ENCODE data around the gene RBM15. TPM values are rescaled to one million over a fixed set of nuclear protein-coding genes. Genes with fewer than 3 reads are reported as not detected.

Gene RBM15
- total RNA-seq, 3 donors from 2014 or later: 24.1 to 29.0 (median 26.7) TPM

- Histone ChIP-seq H3K4me1 (ENCODE audit: low read depth) (peaks cover 46% of the 10 kb centered on the region), H3K4me3 (no peak overlapping the region), H3K9me3 (no peaks in the 10 kb centered on the region), H3K36me3 (ENCODE audit: low read depth) (no peaks in the 10 kb centered on the region)
- no peak for TF ChIP-seq CTCF (IDR thresholded peaks at IDR 0.05)
- DNase-seq (no peak), ATAC-seq (no peak)
- intact Hi-C loops (cut with DNase I, micrococcal nuclease): no loop called here
Measured at GRCh38 chr1:110346690-110347089, 7.5 kb downstream of the RBM15 start.

- DNase-seq: no peak
- Histone ChIP-seq H3K4me1 (ENCODE audit: low read depth) (peaks cover 40% of the 10 kb centered on the region), H3K9me3 (no peaks in the 10 kb centered on the region), H3K4me3 (no peak overlapping the region), H3K36me3 (ENCODE audit: low read depth) (no peaks in the 10 kb centered on the region)
- intact Hi-C loops (cut with DNase I, micrococcal nuclease): no loop called here
- TF ChIP-seq CTCF (IDR thresholded peaks at IDR 0.05): no peak
- no peak for ATAC-seq
Measured at GRCh38 chr1:110347182-110347893, 8.2 kb downstream of the RBM15 start.

- intact Hi-C loops (cut with DNase I, micrococcal nuclease): no loop called here
- H3K36me3 ChIP-seq (ENCODE audit: low read depth): no peaks in the 10 kb centered on the region
- H3K9me3 ChIP-seq: no peaks in the 10 kb centered on the region
- no peak for TF ChIP-seq CTCF (IDR thresholded peaks at IDR 0.05)
- no peak for ATAC-seq
- H3K4me1 ChIP-seq (ENCODE audit: low read depth): peaks cover 39% of the 10 kb centered on the region
- no peak overlapping the region for H3K4me3 ChIP-seq
- DNase-seq: no peak
Measured at GRCh38 chr1:110348050-110348449, 8.9 kb downstream of the RBM15 start.

- H3K4me3 ChIP-seq: no peak overlapping the region
- H3K4me1 ChIP-seq (ENCODE audit: low read depth): peaks cover 38% of the 10 kb centered on the region
Measured at GRCh38 chr1:110348771-110349170, 9.6 kb downstream of the RBM15 start.

GRCh38 chr1:110350360-110350759, 11.2 kb downstream of the RBM15 start:
- Histone ChIP-seq H3K9me3 (no peaks in the 10 kb centered on the region), H3K36me3 (ENCODE audit: low read depth) (no peaks in the 10 kb centered on the region), H3K4me1 (ENCODE audit: low read depth) (peaks cover 28% of the 10 kb centered on the region), H3K4me3 (no peak overlapping the region)
- intact Hi-C loops (cut with DNase I, micrococcal nuclease): no loop called here
- no peak for TF ChIP-seq CTCF (IDR thresholded peaks at IDR 0.05)
- ATAC-seq: no peak
- no peak for DNase-seq

More at GRCh38 chr1:110348771-110349170, 9.6 kb downstream of the RBM15 start:
- ATAC-seq: no peak
- no peaks in the 10 kb centered on the region for H3K9me3 ChIP-seq
- H3K36me3 ChIP-seq (ENCODE audit: low read depth): no peaks in the 10 kb centered on the region
- TF ChIP-seq CTCF (IDR thresholded peaks at IDR 0.05): no peak
- DNase-seq: no peak
- intact Hi-C loops (cut with DNase I, micrococcal nuclease): no loop called here

Data from mucosa of descending colon (tissue), 3 donors.